ENCODE results near the gene MID2. TPM values are rescaled to one million over a fixed set of nuclear protein-coding genes. Genes with fewer than 3 reads are reported as not detected.
"Not testable (repeated sequence)": the region's sequence is repeated elsewhere in the genome, so short reads cannot be mapped to it uniquely, and the experiment has no call there.

The MID2 gene
- total RNA-seq, 1 donor from 2014 or later, result 5.6 TPM

- no peak for ATAC-seq
- intact Hi-C loops (cut with micrococcal nuclease), result no loop called here
- DNase-seq, result no peak
Observed at GRCh38 chrX:107935200-107935599, 109.5 kb downstream of the MID2 start.

- intact Hi-C loops (cut with micrococcal nuclease), result no loop called here
- ATAC-seq (no peak), DNase-seq (no peak)
Observed at GRCh38 chrX:107935664-107936433, 110.2 kb downstream of the MID2 start.

- ATAC-seq (no peak), DNase-seq (no peak)
- intact Hi-C loops (cut with micrococcal nuclease), result no loop called here
Observed at GRCh38 chrX:107936434-107936730, 110.7 kb downstream of the MID2 start.

- DNase-seq (no peak), ATAC-seq (no peak)
- intact Hi-C loops (cut with micrococcal nuclease), result no loop called here
Observed at GRCh38 chrX:107940095-107940494, 114.4 kb downstream of the MID2 start.

- intact Hi-C loops (cut with micrococcal nuclease), result not testable (repeated sequence)
Observed at GRCh38 chrX:107955337-107955736, 129.7 kb downstream of the MID2 start.

GRCh38 chrX:107968623-107969022 is 143.0 kb downstream of the MID2 start:
- ATAC-seq, result no peak
- intact Hi-C loops (cut with micrococcal nuclease), result no loop called here
- no peak for DNase-seq

More at GRCh38 chrX:107955337-107955736, 129.7 kb downstream of the MID2 start:
- not testable (repeated sequence) for DNase-seq, ATAC-seq

GRCh38 chrX:107970073-107970472 is 144.4 kb downstream of the MID2 start:
- intact Hi-C loops (cut with micrococcal nuclease), result no loop called here
- ATAC-seq (no peak), DNase-seq (no peak)

- DNase-seq (no peak), ATAC-seq (no peak)
- intact Hi-C loops (cut with micrococcal nuclease), result no loop called here
Observed at GRCh38 chrX:107971636-107972035, 146.0 kb downstream of the MID2 start.

Other genes starting within 250 kb of the MID2 start
- gene PRPS1, start 197.4 kb upstream of the MID2 start, total RNA-seq, result 27.4 TPM
- 63.3 TPM for gene TSC22D3, start 50.1 kb upstream of the MID2 start, total RNA-seq
- gene NCBP2L, start 48.1 kb upstream of the MID2 start, total RNA-seq, result not detected
- not detected for gene TEX13B, start 156.5 kb downstream of the MID2 start, total RNA-seq
- gene VSIG1, start 219.2 kb downstream of the MID2 start, total RNA-seq, result not detected